GM19025 (cell line): ENCODE results near the gene PTPRF.

Experiments used
- ATAC-seq: cut with Tn5 transposase; IDR thresholded peaks from one replicate; pipeline ENCODE4 v1.9.1; 2021; ENCODE audit warnings: mild to moderate bottlenecking, low read depth, moderate library complexity; ENCODE audit not compliant: unreplicated experiment

The PTPRF gene

DNA sequence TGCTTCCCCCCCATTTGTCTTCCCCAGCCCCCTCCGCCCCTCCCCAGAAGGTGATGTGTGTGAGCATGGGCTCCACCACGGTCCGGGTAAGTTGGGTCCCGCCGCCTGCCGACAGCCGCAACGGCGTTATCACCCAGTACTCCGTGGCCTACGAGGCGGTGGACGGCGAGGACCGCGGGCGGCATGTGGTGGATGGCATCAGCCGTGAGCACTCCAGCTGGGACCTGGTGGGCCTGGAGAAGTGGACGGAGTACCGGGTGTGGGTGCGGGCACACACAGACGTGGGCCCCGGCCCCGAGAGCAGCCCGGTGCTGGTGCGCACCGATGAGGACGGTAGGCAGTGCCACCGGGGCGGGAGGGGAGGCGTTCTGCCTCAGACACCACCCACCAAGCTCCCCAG, 67.0 kb downstream of the PTPRF start:
- no peak for ATAC-seq

GRCh38 chr1:43598622-43599021, 67.9 kb downstream of the PTPRF start:
- no peak for ATAC-seq

DNA sequence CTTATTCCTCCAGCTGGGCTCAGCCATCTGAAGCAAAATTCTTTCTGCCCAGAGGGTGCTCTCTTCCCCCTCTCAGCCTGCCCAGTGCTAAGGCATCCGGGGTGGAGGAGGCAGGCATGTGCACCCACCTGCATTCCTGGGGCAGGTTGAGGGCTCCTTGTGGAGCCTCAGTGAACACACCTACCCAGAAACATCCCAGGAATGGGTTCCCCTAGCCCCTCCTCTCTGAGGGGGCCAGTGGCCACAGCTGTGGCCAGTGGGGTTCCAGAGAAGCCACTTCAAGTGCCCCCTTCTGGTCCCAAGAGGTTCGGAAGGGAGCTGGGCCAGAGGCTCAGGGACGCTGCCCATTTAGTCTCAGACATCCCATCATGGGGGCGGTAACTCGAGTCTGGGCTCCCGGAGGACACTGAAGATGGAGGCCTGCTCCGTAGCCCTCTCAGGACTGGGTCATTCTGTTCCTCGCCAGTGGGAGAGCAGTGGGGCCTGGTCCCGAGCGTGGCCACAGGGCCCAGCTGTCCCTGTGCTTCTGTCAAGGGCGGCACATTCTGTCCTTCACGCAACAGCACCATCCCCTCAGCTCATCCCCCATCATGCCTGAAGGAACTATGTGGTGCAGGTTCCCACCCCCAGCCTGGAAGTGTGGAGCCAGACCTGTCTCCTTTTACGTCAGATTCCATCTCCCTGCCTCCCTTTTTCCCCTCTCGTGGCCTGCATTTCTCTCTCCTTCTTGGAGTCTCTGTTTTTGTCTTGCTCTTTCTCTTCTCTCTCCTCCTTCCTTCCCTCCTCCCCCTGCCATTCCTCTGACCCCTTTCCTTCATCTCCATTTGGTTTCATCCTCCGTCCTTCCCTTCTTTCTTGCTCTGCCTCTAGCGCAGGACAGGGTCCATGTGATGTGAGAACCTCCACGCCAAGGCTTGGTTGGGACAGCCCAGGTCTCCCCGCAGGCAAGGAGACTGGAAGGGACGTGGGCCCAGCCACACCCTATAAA, 69.6 kb downstream of the PTPRF start:
- ATAC-seq: no peak

DNA sequence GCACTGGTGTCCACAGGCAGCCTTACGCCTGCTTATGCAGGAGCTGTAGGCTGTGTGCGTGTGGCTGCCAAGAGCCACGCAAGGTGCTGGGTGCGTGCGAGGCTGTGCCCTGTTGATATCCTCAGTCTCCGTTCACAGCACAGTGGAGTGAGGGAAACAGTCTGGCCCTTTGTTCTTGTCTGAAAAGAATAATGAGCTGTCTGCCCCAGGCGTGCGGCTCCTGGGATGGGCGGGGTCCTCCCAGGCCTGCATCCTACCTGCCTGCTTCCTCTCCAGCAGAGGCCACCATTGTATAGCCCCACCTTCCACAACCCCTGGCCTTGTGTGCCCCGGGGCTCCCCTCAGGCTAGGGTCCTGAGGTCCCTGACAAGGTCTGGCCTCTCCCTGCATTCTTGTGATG, 72.3 kb downstream of the PTPRF start:
- ATAC-seq: no peak

GRCh38 chr1:43604192-43604591, 73.5 kb downstream of the PTPRF start:
- no peak for ATAC-seq

- ATAC-seq: no peak
Measured at GRCh38 chr1:43605157-43605556, 74.5 kb downstream of the PTPRF start.

DNA sequence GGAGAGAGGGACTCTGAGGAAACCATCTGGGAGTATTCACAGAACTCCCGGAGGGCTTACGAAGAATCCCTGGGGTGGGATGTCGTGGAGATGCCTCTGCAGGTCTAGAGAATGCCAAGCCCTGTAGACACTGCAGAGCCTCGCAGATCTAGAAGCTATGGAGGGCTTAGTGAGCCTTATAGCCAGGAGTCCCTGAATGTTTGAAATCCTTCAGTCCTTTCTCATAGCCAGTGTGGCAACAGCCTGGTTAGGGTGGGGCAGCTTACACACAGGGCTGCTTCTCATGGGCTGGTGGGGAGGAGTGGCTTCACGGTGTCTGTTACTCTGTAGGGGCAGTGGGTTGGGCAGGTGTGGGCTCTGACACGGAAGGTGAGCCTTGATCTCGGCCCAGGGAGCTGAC, 75.1 kb downstream of the PTPRF start:
- no peak for ATAC-seq

DNA sequence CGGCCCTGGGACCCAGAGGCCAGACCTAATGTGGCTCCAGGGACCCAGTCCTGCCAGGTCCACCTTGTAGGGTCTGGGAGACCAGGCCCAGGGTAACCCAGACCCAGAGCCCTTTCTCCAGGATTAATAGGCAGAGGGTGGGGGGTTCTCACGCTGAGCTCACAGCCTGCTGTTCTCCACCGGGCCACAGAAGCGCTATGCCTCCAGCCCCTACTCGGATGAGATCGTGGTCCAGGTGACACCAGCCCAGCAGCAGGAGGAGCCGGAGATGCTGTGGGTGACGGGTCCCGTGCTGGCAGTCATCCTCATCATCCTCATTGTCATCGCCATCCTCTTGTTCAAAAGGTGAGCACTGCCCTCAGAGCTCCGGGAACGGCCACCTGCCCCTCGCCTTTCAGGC, 75.9 kb downstream of the PTPRF start:
- no peak for ATAC-seq

- no peak for ATAC-seq
Measured at GRCh38 chr1:43608827-43609226, 78.1 kb downstream of the PTPRF start.

DNA sequence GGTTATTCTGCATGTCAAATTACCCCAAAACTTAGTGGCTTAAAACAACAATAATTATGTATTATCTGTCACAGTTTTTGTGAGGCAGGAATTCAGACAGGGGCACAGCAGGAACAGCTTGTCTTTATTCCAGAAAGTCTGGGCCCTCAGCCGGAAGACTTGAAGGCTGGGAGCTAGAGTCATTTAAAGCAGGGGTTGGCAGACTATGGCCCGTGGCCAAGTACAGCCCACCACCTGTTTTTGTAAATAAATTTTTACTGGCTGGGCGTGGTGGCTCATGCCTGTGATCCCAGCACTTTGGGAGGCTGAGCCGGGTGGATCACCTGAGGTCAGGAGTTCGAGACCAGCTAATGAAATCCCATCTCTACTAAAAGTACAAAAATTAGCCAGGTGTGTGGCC, 79.7 kb downstream of the PTPRF start:
- no peak for ATAC-seq

GRCh38 chr1:43611950-43612349, 81.3 kb downstream of the PTPRF start:
- ATAC-seq: no peak

GRCh38 chr1:43612406-43612805, 81.7 kb downstream of the PTPRF start:
- no peak for ATAC-seq

GRCh38 chr1:43613075-43613942, 82.6 kb downstream of the PTPRF start:
- ATAC-seq: no peak

DNA sequence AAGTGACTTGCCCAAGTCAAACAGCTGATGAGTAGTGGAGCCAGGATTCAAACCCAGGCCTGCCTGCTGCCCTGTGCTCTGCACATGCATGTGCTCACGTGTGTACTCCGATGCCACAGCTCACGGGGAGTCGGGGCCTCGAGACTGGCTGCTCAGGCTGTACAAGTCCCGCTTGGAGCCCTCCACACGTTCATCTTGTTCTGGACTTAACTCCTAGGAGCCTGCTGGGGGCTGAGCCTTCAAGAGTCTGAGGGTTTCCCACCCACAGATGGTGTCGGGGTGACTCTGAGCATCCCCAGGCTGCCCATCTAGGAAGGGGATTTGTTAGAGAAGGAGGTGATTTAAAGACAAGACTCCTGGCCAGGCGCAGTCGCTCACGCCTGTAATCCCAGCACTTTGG, 83.5 kb downstream of the PTPRF start:
- ATAC-seq: no peak

GRCh38 chr1:43614891-43615290, 84.2 kb downstream of the PTPRF start:
- no peak for ATAC-seq

DNA sequence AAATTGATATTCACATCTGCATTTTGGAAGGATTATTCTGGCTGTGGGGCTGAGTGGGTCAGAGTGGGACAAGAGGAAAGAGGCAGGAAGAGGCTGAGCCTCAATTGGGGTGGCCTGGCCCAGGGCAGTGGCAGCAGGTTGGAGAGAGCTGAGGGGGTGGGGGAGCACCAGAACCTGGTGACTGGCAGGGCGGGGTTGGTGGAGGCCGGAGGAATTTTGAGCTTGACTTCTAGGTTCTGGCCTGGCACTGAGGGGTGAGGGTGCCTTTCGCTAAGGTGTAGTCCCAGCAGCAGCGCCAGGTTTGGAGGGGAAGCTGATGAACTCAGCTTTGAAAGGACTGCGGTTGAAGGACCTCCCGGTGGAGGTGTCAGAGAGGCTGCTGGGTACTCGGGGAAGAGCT, 85.7 kb downstream of the PTPRF start:
- no peak for ATAC-seq

DNA sequence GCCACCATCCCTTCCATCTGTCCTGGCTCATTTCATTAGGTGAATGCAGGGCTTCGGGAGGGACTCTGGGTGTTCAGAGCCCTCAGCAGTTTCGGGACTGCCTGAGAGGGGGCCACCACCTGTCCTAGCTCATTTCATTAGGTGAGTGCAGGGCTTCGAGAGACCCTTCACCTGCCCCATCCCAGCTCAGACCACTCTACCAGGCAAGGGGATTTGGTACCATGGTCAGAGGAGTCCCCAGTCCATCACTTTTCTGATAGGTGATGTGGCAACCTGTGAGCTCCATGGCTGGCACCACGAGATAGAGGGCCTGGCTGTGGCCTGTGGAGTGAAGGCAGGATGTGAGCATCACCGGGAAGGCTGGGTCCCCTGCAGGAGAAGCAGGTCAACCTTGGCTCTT, 86.3 kb downstream of the PTPRF start:
- no peak for ATAC-seq

DNA sequence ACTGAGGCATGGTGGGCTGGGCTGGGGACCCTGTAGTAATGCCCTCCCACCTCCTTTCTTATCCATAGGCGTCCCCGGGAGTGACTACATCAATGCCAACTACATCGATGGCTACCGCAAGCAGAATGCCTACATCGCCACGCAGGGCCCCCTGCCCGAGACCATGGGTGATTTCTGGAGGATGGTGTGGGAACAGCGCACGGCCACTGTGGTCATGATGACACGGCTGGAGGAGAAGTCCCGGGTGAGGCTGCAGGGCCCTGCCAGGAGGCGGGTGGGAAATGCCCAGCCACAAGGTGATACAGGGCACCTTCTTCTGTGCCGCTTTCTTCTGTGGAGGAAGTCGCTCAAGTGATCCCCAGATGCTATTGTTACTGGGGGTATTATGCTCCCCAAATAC, 87.0 kb downstream of the PTPRF start:
- no peak for ATAC-seq

DNA sequence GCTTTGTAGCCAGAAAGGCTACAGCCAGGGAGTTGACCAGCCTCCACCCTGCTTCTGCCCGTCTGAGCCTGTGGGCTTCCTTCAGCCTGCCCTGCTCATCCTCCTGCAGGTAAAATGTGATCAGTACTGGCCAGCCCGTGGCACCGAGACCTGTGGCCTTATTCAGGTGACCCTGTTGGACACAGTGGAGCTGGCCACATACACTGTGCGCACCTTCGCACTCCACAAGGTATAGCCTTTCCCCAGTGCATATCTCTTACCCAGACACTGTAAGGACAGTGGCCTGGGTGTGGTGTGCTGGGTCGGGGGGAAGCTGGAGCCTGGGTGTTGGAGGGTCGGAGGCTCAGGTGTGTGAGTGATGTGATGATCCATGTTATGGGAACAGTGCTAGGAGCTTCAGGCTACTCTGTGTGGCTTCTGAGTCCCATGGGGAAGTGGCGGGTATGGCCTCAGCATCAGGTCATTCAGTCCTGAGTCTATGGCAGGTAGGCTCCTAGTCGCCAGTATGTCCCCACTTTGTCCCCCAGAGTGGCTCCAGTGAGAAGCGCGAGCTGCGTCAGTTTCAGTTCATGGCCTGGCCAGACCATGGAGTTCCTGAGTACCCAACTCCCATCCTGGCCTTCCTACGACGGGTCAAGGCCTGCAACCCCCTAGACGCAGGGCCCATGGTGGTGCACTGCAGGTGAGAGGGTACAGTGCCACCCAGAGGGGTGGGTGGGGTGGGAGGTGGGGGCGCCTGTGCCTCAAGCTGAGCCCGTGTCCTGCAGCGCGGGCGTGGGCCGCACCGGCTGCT, 88.0 kb downstream of the PTPRF start:
- no peak for ATAC-seq

- ATAC-seq: no peak
Measured at GRCh38 chr1:43619314-43619790, 88.7 kb downstream of the PTPRF start.
